ENCODE results near the gene NLK.

DNA sequence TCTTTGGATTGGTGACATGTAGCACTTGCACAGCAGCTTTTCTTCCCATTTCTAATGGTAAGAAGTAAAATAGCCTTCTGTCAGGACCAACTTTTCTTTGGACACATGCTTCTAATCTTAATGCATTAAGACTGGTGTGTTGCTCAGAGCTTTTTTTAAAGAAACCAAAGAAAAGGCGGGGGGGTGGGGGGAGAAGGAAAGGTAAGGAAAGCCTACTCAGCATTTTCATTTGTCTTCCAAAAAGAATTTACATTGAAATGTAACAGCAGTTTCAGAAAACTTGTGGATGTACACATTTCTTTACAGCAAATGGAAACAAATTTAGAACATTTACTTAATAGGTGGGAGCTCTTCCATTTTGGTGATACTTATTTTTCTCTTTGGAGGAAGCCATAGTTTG is 49.6 kb downstream of the NLK start:
- TF ChIP-seq SUZ12 (IDR thresholded peaks at IDR 0.05) (no peak), HDGF (IDR thresholded peaks at IDR 0.05; ENCODE audit: borderline replicate concordance) (no peak), BHLHE40 (IDR thresholded peaks at IDR 0.05; ENCODE audit: borderline replicate concordance) (no peak), ELF4 (IDR thresholded peaks at IDR 0.05) (no peak), TARDBP (IDR thresholded peaks at IDR 0.05) (no peak)

All from HEK293T (cell line).